SKM-1 (cell line): ENCODE measurements around the gene NPIPA8.
"Not testable (repeated sequence)": the region's sequence is repeated elsewhere in the genome, so short reads cannot be mapped to it uniquely, and the experiment has no call there.

Source experiments
- DNase-seq: peaks from one replicate; lab custom pipeline; 2025; ENCODE audit not compliant: unreplicated experiment; lab: John Stamatoyannopoulos, UW

The NPIPA8 gene

GRCh38 chr16:18280319-18280718, 56.2 kb downstream of the NPIPA8 start:
- not testable (repeated sequence) for DNase-seq

DNA sequence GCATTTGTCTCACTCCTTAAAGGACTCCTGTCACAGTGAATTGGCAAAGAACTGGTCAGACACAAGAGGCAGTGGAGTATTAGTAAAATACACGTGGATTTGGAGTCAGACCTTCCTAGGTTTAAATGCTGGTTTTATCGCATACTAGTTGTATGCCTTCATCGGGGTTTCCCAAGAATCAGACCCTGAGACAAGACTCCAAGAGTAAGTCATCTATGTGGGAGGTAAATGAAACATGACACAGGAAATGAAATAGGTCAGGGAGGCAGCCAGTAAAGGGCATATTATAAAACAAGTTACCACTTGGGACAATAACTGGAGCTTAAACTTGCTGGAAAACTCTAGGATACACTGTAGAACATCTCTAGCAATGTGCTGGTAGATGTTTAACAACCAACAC, 59.8 kb downstream of the NPIPA8 start:
- not testable (repeated sequence) for DNase-seq

- DNase-seq: not testable (repeated sequence)
These were observed 66.4 kb downstream of the NPIPA8 start for GRCh38 chr16:18270171-18270570.
